ENCODE results near the gene AKAP10.

DNA sequence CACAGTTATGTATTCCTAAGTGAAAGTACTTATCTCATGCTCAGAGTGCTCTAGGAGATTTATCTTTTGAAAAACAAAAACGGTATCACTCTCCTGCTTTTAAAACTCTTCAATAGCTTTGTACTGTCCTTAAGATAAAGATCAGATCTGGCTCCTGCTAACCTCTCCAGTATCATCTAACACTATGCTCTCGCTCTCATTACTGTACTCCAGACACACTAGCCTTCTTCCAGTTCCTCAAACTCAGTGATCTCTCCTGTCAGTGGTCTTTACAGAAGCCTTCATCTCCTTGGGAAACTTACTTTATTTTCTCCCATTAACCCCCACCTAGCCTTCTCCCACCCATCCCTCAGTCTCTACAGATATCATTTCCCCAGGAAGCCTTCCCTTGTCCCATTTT is 120.0 kb downstream of the AKAP10 start:
- TF ChIP-seq, protein P1, sequence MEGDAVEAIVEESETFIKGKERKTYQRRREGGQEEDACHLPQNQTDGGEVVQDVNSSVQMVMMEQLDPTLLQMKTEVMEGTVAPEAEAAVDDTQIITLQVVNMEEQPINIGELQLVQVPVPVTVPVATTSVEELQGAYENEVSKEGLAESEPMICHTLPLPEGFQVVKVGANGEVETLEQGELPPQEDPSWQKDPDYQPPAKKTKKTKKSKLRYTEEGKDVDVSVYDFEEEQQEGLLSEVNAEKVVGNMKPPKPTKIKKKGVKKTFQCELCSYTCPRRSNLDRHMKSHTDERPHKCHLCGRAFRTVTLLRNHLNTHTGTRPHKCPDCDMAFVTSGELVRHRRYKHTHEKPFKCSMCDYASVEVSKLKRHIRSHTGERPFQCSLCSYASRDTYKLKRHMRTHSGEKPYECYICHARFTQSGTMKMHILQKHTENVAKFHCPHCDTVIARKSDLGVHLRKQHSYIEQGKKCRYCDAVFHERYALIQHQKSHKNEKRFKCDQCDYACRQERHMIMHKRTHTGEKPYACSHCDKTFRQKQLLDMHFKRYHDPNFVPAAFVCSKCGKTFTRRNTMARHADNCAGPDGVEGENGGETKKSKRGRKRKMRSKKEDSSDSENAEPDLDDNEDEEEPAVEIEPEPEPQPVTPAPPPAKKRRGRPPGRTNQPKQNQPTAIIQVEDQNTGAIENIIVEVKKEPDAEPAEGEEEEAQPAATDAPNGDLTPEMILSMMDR (IDR thresholded peaks at IDR 0.05): no peak
- TF ChIP-seq POLR2A (IDR thresholded peaks at IDR 0.05): no peak
